Retinal pigment epithelial cell (primary cell): ENCODE measurements around the gene CCDC201.
"Not testable (repeated sequence)": the region's sequence is repeated elsewhere in the genome, so short reads cannot be mapped to it uniquely, and the experiment has no call there.

Experiments
- DNase-seq: peaks from one replicate; pipeline ENCODE4 v3.0.0-alpha.2; 2010; ENCODE audit warnings: low read depth
- H3K4me3 ChIP-seq: 2 replicates; pipeline ENCODE4 v1.5.1; 2011; ENCODE audit warnings: mild to moderate bottlenecking, low read length, control low read depth, moderate library complexity
- CTCF ChIP-seq: conservative IDR thresholded peaks from 2 replicates; pipeline ENCODE4 v1.5.1; 2011; ENCODE audit warnings: low read depth, low read length, control low read depth, inconsistent platforms

The CCDC201 gene

GRCh38 chr7:45863715-45864114 lies 9.2 kb downstream of the CCDC201 start:
- TF ChIP-seq CTCF: peak; percentile 33
- DNase-seq: no peak
- H3K4me3 ChIP-seq: no peak overlapping the region

- DNase-seq, H3K4me3 ChIP-seq: not testable (repeated sequence)
These were observed 16.0 kb downstream of the CCDC201 start for GRCh38 chr7:45856888-45857287.

GRCh38 chr7:45855680-45856079 lies 17.2 kb downstream of the CCDC201 start:
- H3K4me3 ChIP-seq, DNase-seq: not testable (repeated sequence)

GRCh38 chr7:45853491-45853890 lies 19.4 kb downstream of the CCDC201 start:
- not testable (repeated sequence) for H3K4me3 ChIP-seq, DNase-seq

- H3K4me3 ChIP-seq, DNase-seq: not testable (repeated sequence)
These were observed 19.9 kb downstream of the CCDC201 start for GRCh38 chr7:45852984-45853383.

GRCh38 chr7:45848734-45849133 lies 24.1 kb downstream of the CCDC201 start:
- H3K4me3 ChIP-seq, DNase-seq: not testable (repeated sequence)

- DNase-seq, H3K4me3 ChIP-seq: not testable (repeated sequence)
These were observed 26.3 kb downstream of the CCDC201 start for GRCh38 chr7:45846536-45846935.

- DNase-seq, H3K4me3 ChIP-seq: not testable (repeated sequence)
These were observed 30.8 kb downstream of the CCDC201 start for GRCh38 chr7:45841926-45842717.

GRCh38 chr7:45838852-45839251 lies 34.0 kb downstream of the CCDC201 start:
- H3K4me3 ChIP-seq, DNase-seq: not testable (repeated sequence)

- not testable (repeated sequence) for H3K4me3 ChIP-seq, DNase-seq
These were observed 40.3 kb downstream of the CCDC201 start for GRCh38 chr7:45832433-45833177.

- DNase-seq, H3K4me3 ChIP-seq: not testable (repeated sequence)
These were observed 43.0 kb downstream of the CCDC201 start for GRCh38 chr7:45829846-45830245.

GRCh38 chr7:45827731-45828130 lies 45.2 kb downstream of the CCDC201 start:
- DNase-seq, H3K4me3 ChIP-seq: not testable (repeated sequence)

GRCh38 chr7:45826550-45826949 lies 46.3 kb downstream of the CCDC201 start:
- not testable (repeated sequence) for H3K4me3 ChIP-seq, DNase-seq

- DNase-seq, H3K4me3 ChIP-seq: not testable (repeated sequence)
These were observed 54.1 kb downstream of the CCDC201 start for GRCh38 chr7:45818763-45819162.

- H3K4me3 ChIP-seq: not testable (repeated sequence)
These were observed 55.0 kb downstream of the CCDC201 start for GRCh38 chr7:45817913-45818312.

GRCh38 chr7:45817016-45817415 lies 55.9 kb downstream of the CCDC201 start:
- DNase-seq, H3K4me3 ChIP-seq: not testable (repeated sequence)

More at GRCh38 chr7:45817913-45818312, 55.0 kb downstream of the CCDC201 start:
- DNase-seq: not testable (repeated sequence)

GRCh38 chr7:45814216-45815118 lies 58.4 kb downstream of the CCDC201 start:
- DNase-seq, H3K4me3 ChIP-seq: not testable (repeated sequence)

GRCh38 chr7:45813771-45814170 lies 59.1 kb downstream of the CCDC201 start:
- DNase-seq, H3K4me3 ChIP-seq: not testable (repeated sequence)
